SK-N-DZ (cell line): ENCODE data around the gene CRYBG2. TPM values are rescaled to one million over a fixed set of nuclear protein-coding genes. Genes with fewer than 3 reads are reported as not detected.
"Not testable (repeated sequence)": the region's sequence is repeated elsewhere in the genome, so short reads cannot be mapped to it uniquely, and the experiment has no call there.

Experiments used
- DNase-seq: peaks from one replicate; pipeline ENCODE4 v3.0.0-alpha.2; 2015; ENCODE audit warnings: low spot score
- polyA plus RNA-seq, 2 experiments: library from polyadenylated mRNA; depleted of rRNA; stranded (reverse); fragments of >200 nt; gene quantifications; 2 replicates each; pipeline ENCODE4 v1.2.3, GENCODE V29; 2014

Gene CRYBG2
- not detected in 2 replicates for polyA plus RNA-seq (2014; cell fraction: cytosol; rRNA removed)
- not detected in 2 replicates for polyA plus RNA-seq (2014; cell fraction: nucleus; rRNA removed)

- DNase-seq = no peak
Measured at GRCh38 chr1:26353976-26354820, at the start of gene CRYBG2. Gene CRYBG2, minus strand, starts transcription at chr1:26354130. Its CDS starts 7,473 bp downstream, at chr1:26346657.

- no peak for DNase-seq
Measured at GRCh38 chr1:26403656-26404055, 49.7 kb upstream of the CRYBG2 start.

GRCh38 chr1:26401891-26402290, 48.0 kb upstream of the CRYBG2 start:
- DNase-seq = no peak

GRCh38 chr1:26399034-26399433, 45.1 kb upstream of the CRYBG2 start:
- no peak for DNase-seq

GRCh38 chr1:26395754-26396153, 41.8 kb upstream of the CRYBG2 start:
- no peak for DNase-seq

GRCh38 chr1:26391450-26391849, 37.5 kb upstream of the CRYBG2 start:
- DNase-seq = no peak

- DNase-seq = no peak
Measured at GRCh38 chr1:26389604-26390247, 35.8 kb upstream of the CRYBG2 start.

- no peak for DNase-seq
Measured at GRCh38 chr1:26388791-26389445, 35.0 kb upstream of the CRYBG2 start.

- no peak for DNase-seq
Measured at GRCh38 chr1:26387447-26387846, 33.5 kb upstream of the CRYBG2 start.

GRCh38 chr1:26385063-26385462, 31.1 kb upstream of the CRYBG2 start:
- DNase-seq = not testable (repeated sequence)

- no peak for DNase-seq
Measured at GRCh38 chr1:26384076-26384475, 30.1 kb upstream of the CRYBG2 start.

- DNase-seq = no peak
Measured at GRCh38 chr1:26378879-26379251, 24.9 kb upstream of the CRYBG2 start.

- no peak for DNase-seq
Measured at GRCh38 chr1:26378088-26378878, 24.4 kb upstream of the CRYBG2 start.

GRCh38 chr1:26376050-26376449, 22.1 kb upstream of the CRYBG2 start:
- no peak for DNase-seq

- no peak for DNase-seq
Measured at GRCh38 chr1:26375081-26375480, 21.2 kb upstream of the CRYBG2 start.

- not testable (repeated sequence) for DNase-seq
Measured at GRCh38 chr1:26374361-26374760, 20.4 kb upstream of the CRYBG2 start.

GRCh38 chr1:26373789-26374188, 19.9 kb upstream of the CRYBG2 start:
- no peak for DNase-seq

- DNase-seq = no peak
Measured at GRCh38 chr1:26373281-26373680, 19.4 kb upstream of the CRYBG2 start.

- not testable (repeated sequence) for DNase-seq
Measured at GRCh38 chr1:26372611-26373010, 18.7 kb upstream of the CRYBG2 start, which contains the start of gene ZNF683. Gene ZNF683, minus strand, starts transcription at chr1:26372750. Its CDS starts 4,179 bp downstream, at chr1:26368571.

- no peak for DNase-seq
Measured at GRCh38 chr1:26372039-26372438, 18.1 kb upstream of the CRYBG2 start.
